Mucosa of stomach (tissue), 1 donor: Measurements from ENCODE around the gene PDXDC1.
"Not testable (repeated sequence)": the region's sequence is repeated elsewhere in the genome, so short reads cannot be mapped to it uniquely, and the experiment has no call there.

Experiments
- H3K27me3 ChIP-seq: one replicate; pipeline ENCODE4 v1.7.0; 2013; ENCODE audit warnings: mild to moderate bottlenecking, low read length; ENCODE audit not compliant: control insufficient read depth, insufficient read depth
- H3K36me3 ChIP-seq: one replicate; pipeline ENCODE4 v1.7.0; 2013; ENCODE audit warnings: low read length; ENCODE audit not compliant: control insufficient read depth, insufficient read depth
- H3K4me1 ChIP-seq: one replicate; pipeline ENCODE4 v1.7.0; 2013; ENCODE audit warnings: mild to moderate bottlenecking, low read length; ENCODE audit not compliant: control insufficient read depth, insufficient read depth
- H3K4me3 ChIP-seq: one replicate; pipeline ENCODE4 v1.7.0; 2013; ENCODE audit warnings: low read length
- H3K9ac ChIP-seq: one replicate; pipeline ENCODE4 v1.7.0; 2013; ENCODE audit warnings: mild to moderate bottlenecking, low read length, moderate library complexity
- H3K9me3 ChIP-seq: one replicate; pipeline ENCODE4 v1.7.0; 2013; ENCODE audit warnings: mild to moderate bottlenecking, low read length, moderate library complexity; ENCODE audit not compliant: control insufficient read depth
- donor health status: Pancreatic carcinoma.

The PDXDC1 gene

DNA sequence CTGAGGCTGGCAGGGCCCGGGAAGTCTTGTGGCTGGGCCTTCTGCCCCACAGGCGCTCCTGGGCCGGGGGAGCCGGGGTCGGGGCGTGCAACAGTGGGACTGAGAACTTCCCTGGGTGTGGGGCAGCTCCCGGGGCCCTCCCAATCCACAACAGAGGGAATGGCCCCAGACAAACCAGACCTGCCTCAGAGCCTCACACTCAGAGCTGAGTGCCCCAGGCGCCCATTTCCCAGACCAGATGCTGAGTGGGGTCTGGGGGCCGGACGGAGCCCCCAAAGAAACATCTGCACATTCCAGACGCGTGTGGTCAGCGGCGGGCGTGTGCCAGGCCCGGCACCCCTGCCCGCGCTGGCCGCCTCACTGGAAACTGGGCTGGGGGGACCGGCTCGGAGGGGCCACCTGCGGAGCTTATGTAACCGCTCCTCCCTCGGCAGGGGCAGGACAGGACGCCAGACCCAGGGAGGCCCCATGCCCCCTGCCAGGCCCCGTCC, 168.8 kb downstream of the PDXDC1 start:
- not testable (repeated sequence) for H3K4me1 ChIP-seq, H3K9ac ChIP-seq

GRCh38 chr16:15144092-15144631, 169.3 kb downstream of the PDXDC1 start:
- H3K4me3 ChIP-seq, H3K27me3 ChIP-seq, H3K36me3 ChIP-seq, H3K4me1 ChIP-seq, H3K9ac ChIP-seq, H3K9me3 ChIP-seq: not testable (repeated sequence)

More for the DNA sequence above, 168.8 kb downstream of the PDXDC1 start:
- not testable (repeated sequence) for H3K27me3 ChIP-seq, H3K36me3 ChIP-seq, H3K9me3 ChIP-seq, H3K4me3 ChIP-seq

DNA sequence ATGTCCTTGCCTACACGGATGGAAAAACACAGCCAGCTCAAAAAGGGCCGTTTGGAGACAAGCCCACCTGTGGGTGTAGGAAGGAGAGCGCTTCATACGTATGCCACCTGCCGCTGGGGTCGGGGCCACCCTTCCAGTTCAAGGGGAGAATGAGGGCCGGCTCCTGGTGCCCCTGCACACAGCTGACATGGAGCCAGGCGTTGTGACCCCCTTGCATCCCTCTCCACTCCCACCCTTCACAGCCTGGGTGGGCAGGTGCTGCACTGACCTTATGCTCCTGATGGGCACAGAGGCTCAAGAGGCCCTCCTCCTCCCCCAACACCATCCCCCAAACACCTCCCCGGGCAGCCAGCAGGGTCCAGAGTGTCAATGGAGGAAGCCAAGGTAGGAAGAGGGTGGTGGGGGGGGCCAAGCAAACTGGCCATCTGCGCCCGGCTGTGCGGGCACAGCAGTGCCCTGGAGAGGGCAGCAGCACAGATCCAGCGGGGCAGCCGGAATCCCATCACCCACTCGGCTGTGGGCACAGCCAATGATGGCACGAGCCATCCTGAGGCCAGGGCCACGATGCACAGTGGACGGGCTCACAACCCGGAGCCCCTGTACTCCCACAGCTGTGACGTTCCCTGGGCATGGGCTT, 170.1 kb downstream of the PDXDC1 start:
- not testable (repeated sequence) for H3K4me1 ChIP-seq, H3K27me3 ChIP-seq, H3K36me3 ChIP-seq, H3K9ac ChIP-seq, H3K9me3 ChIP-seq, H3K4me3 ChIP-seq

DNA sequence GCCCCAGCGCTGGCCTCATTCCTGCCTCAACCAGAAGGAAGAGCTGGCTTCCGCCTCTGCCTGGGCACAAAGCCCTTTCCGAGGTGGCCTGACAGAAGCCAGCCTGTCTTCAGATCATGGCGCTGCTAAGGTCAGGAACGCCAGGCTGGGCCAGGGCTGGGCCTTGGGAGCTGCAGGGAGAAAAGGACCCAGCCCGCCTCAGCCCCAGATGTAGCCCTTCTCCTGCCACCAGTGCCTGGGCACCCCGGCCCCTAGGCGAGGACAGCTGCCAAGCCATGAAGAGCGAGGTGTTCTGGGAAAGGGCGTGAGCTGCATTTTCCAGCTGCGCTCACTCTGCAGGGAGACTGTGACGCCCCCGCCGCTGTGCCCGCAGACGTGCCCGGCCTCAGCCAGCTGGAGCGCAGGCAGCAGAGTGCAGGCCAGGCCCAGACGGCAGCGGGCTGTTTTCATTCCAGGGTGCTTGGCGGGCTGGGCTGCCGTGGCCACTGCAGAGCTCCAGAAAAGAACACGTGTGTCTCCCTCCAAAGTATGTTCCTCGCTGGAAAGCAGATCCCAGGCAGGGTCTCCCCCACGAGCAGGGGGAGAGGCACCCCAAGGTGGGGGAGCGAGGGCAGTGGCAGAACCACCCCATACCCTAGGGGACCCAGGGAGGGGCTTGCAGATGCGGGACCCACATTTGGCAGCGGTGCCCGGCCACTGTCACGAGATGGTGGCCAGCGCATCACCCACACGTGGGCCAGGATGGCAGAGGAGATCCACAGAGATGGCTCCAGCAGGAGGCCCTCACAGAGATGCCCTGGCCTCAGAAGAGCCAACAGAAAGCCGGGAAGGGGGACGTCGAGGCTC, 170.8 kb downstream of the PDXDC1 start:
- not testable (repeated sequence) for H3K36me3 ChIP-seq, H3K4me1 ChIP-seq, H3K27me3 ChIP-seq, H3K9me3 ChIP-seq, H3K9ac ChIP-seq, H3K4me3 ChIP-seq

GRCh38 chr16:15146264-15146662, 171.4 kb downstream of the PDXDC1 start:
- H3K9ac ChIP-seq, H3K4me1 ChIP-seq, H3K27me3 ChIP-seq, H3K9me3 ChIP-seq, H3K36me3 ChIP-seq, H3K4me3 ChIP-seq: not testable (repeated sequence)

- not testable (repeated sequence) for H3K4me3 ChIP-seq, H3K9ac ChIP-seq, H3K27me3 ChIP-seq, H3K36me3 ChIP-seq, H3K9me3 ChIP-seq, H3K4me1 ChIP-seq
Measured at GRCh38 chr16:15148831-15149230, 174.0 kb downstream of the PDXDC1 start.

DNA sequence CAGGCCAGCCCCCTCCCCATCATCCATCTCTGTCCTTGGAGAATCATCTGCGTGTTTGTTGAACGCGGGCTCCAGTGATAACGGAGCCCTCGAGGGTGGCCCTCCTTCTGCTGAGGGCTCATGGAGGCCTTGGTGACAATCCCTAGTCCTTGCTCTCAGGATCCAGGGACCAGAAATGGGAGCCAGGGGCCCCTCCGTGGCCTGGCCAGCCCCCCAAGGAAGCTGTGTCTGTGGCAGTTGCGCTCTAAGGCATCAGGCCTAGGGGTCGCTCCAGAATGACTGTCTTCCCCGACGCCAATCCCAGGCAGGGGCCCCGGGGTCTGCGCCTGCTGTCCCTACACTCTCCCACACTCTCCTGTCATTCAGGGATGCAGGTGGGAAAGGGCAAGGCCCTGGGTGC, 174.4 kb downstream of the PDXDC1 start:
- not testable (repeated sequence) for H3K4me1 ChIP-seq, H3K9ac ChIP-seq, H3K9me3 ChIP-seq, H3K27me3 ChIP-seq, H3K36me3 ChIP-seq, H3K4me3 ChIP-seq

GRCh38 chr16:15154005-15154404, 179.2 kb downstream of the PDXDC1 start:
- not testable (repeated sequence) for H3K9ac ChIP-seq, H3K9me3 ChIP-seq, H3K36me3 ChIP-seq, H3K27me3 ChIP-seq, H3K4me3 ChIP-seq, H3K4me1 ChIP-seq

DNA sequence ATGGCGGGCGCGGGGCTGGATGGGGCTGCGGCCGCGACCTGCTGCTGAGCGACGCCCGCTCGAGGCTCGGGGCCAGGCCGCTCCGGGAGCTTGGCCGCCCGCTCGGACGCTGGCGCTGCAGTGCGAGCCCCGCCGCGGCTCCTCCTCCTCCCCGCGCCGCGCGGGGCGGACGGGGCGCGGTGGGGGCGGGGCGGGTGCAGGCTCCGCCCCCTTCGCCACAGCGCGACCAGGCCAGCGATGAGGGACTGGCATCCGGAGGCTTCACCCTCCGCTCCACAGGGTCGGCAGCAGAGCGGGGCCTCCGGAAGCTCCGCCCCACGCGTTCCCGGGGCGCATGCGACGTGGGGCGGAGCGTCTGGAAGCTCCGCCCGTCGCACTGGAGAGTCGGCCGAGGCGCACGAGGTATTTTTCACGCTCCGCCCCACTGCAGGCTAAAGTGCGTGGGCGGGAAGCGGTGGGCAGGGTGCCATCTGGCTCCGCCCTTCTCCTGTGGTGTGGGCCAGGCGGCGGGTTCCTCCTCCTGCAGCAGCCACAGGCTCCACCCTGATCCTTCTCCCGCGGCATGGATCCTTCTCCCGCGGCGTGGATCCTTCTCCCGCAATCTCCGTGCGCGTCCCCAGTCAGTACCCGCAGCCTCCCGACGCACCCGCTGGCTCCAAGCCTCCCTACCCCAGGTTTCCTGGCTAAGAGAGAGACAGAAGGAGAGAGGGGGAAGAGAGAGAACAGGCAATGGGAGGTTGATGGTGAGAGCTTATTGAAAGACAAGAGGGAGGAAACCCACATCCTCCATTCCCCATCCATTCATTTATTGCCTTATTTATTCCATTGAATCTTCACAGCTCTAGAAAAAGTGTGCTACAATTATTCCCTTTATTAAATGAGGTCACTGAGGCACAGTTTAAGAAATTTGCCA, 180.1 kb downstream of the PDXDC1 start:
- not testable (repeated sequence) for H3K36me3 ChIP-seq, H3K4me3 ChIP-seq, H3K9me3 ChIP-seq, H3K4me1 ChIP-seq, H3K9ac ChIP-seq, H3K27me3 ChIP-seq

DNA sequence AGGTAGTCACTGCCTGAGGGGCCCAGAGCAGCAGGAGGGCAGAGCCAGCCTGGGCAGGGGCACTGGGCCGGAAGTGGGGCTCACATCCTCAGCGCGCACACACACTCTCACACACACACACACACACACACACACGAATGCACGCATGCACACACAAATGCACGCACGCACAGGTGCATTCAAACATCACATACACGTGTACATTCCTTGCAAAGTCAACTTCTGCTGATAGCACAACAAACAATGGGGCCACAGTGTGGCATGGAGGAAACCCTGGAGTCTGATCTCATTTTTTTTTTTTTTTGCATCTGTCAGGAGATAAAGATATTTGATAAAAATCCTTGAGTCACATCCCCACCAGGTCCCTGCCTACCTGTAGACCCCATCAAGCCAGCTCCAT, 182.8 kb downstream of the PDXDC1 start:
- not testable (repeated sequence) for H3K9me3 ChIP-seq, H3K4me3 ChIP-seq, H3K36me3 ChIP-seq, H3K27me3 ChIP-seq, H3K4me1 ChIP-seq, H3K9ac ChIP-seq

- H3K9me3 ChIP-seq, H3K4me1 ChIP-seq, H3K9ac ChIP-seq, H3K4me3 ChIP-seq, H3K36me3 ChIP-seq, H3K27me3 ChIP-seq: not testable (repeated sequence)
Measured at GRCh38 chr16:15159671-15160070, 184.8 kb downstream of the PDXDC1 start.

- H3K4me1 ChIP-seq, H3K4me3 ChIP-seq, H3K27me3 ChIP-seq, H3K9ac ChIP-seq, H3K36me3 ChIP-seq, H3K9me3 ChIP-seq: not testable (repeated sequence)
Measured at GRCh38 chr16:15160571-15160970, 185.7 kb downstream of the PDXDC1 start.
